ENCODE results near the gene PPP1R2.
"Not testable (repeated sequence)": the region's sequence is repeated elsewhere in the genome, so short reads cannot be mapped to it uniquely, and the experiment has no call there.

The PPP1R2 gene

DNA sequence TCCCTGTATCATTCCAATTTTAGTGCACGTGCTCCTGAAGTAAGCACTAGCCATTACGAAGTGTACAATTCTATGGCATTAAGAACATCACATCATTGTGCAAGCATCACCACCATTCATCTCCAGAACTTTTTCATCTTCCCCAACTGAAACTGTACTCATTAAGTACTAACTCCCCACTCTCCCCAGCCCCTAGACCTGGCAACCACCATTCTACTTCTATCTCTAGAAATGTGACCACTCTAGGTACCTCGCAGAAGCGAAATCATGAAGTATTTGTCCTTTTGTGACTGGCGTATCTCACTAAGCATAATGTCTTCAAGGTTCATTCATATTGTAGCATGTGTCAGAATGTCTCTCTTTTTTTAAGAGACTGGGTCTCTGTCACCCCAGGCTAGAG, 11.4 kb downstream of the PPP1R2 start:
- TF ChIP-seq, protein P1, sequence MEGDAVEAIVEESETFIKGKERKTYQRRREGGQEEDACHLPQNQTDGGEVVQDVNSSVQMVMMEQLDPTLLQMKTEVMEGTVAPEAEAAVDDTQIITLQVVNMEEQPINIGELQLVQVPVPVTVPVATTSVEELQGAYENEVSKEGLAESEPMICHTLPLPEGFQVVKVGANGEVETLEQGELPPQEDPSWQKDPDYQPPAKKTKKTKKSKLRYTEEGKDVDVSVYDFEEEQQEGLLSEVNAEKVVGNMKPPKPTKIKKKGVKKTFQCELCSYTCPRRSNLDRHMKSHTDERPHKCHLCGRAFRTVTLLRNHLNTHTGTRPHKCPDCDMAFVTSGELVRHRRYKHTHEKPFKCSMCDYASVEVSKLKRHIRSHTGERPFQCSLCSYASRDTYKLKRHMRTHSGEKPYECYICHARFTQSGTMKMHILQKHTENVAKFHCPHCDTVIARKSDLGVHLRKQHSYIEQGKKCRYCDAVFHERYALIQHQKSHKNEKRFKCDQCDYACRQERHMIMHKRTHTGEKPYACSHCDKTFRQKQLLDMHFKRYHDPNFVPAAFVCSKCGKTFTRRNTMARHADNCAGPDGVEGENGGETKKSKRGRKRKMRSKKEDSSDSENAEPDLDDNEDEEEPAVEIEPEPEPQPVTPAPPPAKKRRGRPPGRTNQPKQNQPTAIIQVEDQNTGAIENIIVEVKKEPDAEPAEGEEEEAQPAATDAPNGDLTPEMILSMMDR (IDR thresholded peaks at IDR 0.05; ENCODE audit: borderline replicate concordance, insufficient read depth, low read depth, low read length) = no peak
- no peak overlapping the region for H3K4me3 ChIP-seq (ENCODE audit: low read depth, low read length)

GRCh38 chr3:195526492-195526891, 16.6 kb downstream of the PPP1R2 start:
- TF ChIP-seq, protein P1 (IDR thresholded peaks at IDR 0.05; ENCODE audit: borderline replicate concordance, insufficient read depth, low read depth, low read length) = no peak
- no peak overlapping the region for H3K4me3 ChIP-seq (ENCODE audit: low read depth, low read length)

GRCh38 chr3:195524171-195524896, 18.8 kb downstream of the PPP1R2 start:
- H3K4me3 ChIP-seq (ENCODE audit: low read depth, low read length) = no peak overlapping the region
- TF ChIP-seq, protein P1 (IDR thresholded peaks at IDR 0.05; ENCODE audit: borderline replicate concordance, insufficient read depth, low read depth, low read length) = no peak

- no peak overlapping the region for H3K4me3 ChIP-seq (ENCODE audit: low read depth, low read length)
- TF ChIP-seq, protein P1 (IDR thresholded peaks at IDR 0.05; ENCODE audit: borderline replicate concordance, insufficient read depth, low read depth, low read length) = peak; percentile 19; the same call in 1 of the 2 replicates
Observed at GRCh38 chr3:195522254-195523023, 20.7 kb downstream of the PPP1R2 start.

DNA sequence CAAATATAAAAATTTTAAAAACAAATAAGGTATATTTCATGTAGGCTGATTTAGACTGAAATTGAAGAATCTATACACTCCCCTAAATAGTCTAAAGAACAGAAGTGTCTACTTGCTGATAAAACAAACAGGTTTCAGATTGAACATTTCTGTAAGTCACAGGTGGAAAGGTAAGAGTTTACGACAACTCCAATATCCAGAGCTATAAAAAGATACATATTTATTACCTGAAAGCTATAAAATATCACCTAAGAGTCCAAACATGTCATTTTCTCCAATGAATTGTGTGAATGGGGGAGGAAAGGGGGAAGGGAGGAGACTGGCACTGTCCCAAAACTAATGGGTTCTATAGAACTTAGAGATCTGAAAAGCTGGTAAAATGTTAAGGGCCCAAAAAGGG, 26.1 kb downstream of the PPP1R2 start:
- no peak overlapping the region for H3K4me3 ChIP-seq (ENCODE audit: low read depth, low read length)
- TF ChIP-seq, protein P1 (IDR thresholded peaks at IDR 0.05; ENCODE audit: borderline replicate concordance, insufficient read depth, low read depth, low read length) = no peak

GRCh38 chr3:195514610-195515235, 28.4 kb downstream of the PPP1R2 start:
- not testable (repeated sequence) for H3K4me3 ChIP-seq (ENCODE audit: low read depth, low read length)

GRCh38 chr3:195512798-195513345, 30.3 kb downstream of the PPP1R2 start:
- TF ChIP-seq, protein P1 (IDR thresholded peaks at IDR 0.05; ENCODE audit: borderline replicate concordance, insufficient read depth, low read depth, low read length) = no peak
- H3K4me3 ChIP-seq (ENCODE audit: low read depth, low read length) = no peak overlapping the region

All from GM12875 (cell line).